Right hindlimb (tissue), 1 donor: Measurements from ENCODE around the gene CIAPIN1.
A peak's percentile ranks its signal among the peaks of the same experiment; 100 is the strongest.
"Not testable (repeated sequence)": the region's sequence is repeated elsewhere in the genome, so short reads cannot be mapped to it uniquely, and the experiment has no call there.

Experiments used
- DNase-seq: peaks from one replicate; pipeline ENCODE4 v3.0.0-alpha.2; 2018

CIAPIN1 gene

GRCh38 chr16:57476546-57477410 lies 29.6 kb upstream of the CIAPIN1 start:
- DNase-seq: peak; percentile 11

GRCh38 chr16:57475711-57476339 lies 28.6 kb upstream of the CIAPIN1 start:
- DNase-seq: peak; percentile 64

- no peak for DNase-seq
These were observed 27.8 kb upstream of the CIAPIN1 start for GRCh38 chr16:57474671-57475661.

- no peak for DNase-seq
These were observed 26.7 kb upstream of the CIAPIN1 start for GRCh38 chr16:57473906-57474305.

- DNase-seq: no peak
These were observed 26.1 kb upstream of the CIAPIN1 start for GRCh38 chr16:57473176-57473840.

- no peak for DNase-seq
These were observed 25.5 kb upstream of the CIAPIN1 start for GRCh38 chr16:57472665-57473060.

GRCh38 chr16:57471852-57472664 lies 24.9 kb upstream of the CIAPIN1 start:
- DNase-seq: no peak

GRCh38 chr16:57471209-57471608 lies 24.0 kb upstream of the CIAPIN1 start:
- no peak for DNase-seq

GRCh38 chr16:57470711-57471110 lies 23.5 kb upstream of the CIAPIN1 start:
- DNase-seq: no peak

- no peak for DNase-seq
These were observed 22.8 kb upstream of the CIAPIN1 start for GRCh38 chr16:57469917-57470470.

- no peak for DNase-seq
These were observed 21.9 kb upstream of the CIAPIN1 start for GRCh38 chr16:57469046-57469445.

- DNase-seq: no peak
These were observed 21.2 kb upstream of the CIAPIN1 start for GRCh38 chr16:57468346-57468745.

GRCh38 chr16:57464523-57464922 lies 17.3 kb upstream of the CIAPIN1 start:
- no peak for DNase-seq

- DNase-seq: no peak
These were observed 15.8 kb upstream of the CIAPIN1 start for GRCh38 chr16:57462978-57463362.

- DNase-seq: peak; percentile 92
These were observed 15.2 kb upstream of the CIAPIN1 start, which contains the start of gene POLR2C for GRCh38 chr16:57462209-57462977. Gene POLR2C, plus strand, starts transcription at chr16:57462679. Its CDS starts 46 bp downstream, at chr16:57462725.

- DNase-seq: no peak
These were observed 4.8 kb upstream of the CIAPIN1 start for GRCh38 chr16:57452021-57452420.

- DNase-seq: no peak
These were observed 527 bp downstream of the CIAPIN1 start for GRCh38 chr16:57446531-57447185.

- no peak for DNase-seq
These were observed 1.7 kb downstream of the CIAPIN1 start for GRCh38 chr16:57445510-57445909.

- DNase-seq: no peak
These were observed 2.5 kb downstream of the CIAPIN1 start for GRCh38 chr16:57444711-57445110.

- DNase-seq: not testable (repeated sequence)
These were observed 6.6 kb downstream of the CIAPIN1 start for GRCh38 chr16:57440551-57440950.
